Heart left ventricle (tissue), 13 donors: Measurements from ENCODE around the gene RAB3GAP2.

Experiments
- CTCF ChIP-seq, 12 donors: fragments of 200-600 bp; sonication (generic) in 4 of 12; IDR thresholded peaks; one replicate each; pipeline versions ENCODE4 v1.5.0 to v1.8.0; 2018 to 2022; ENCODE audit warnings: antibody characterized with exemption in 12 of 12, mild to moderate bottlenecking in 5 of 12
- POLR2A ChIP-seq, 2 donors: fragments of 450-650 bp; IDR thresholded peaks; one replicate each; pipeline ENCODE4 v1.6.1; 2017; ENCODE audit warnings: antibody characterized with exemption in 2 of 2, mild to moderate bottlenecking in 2 of 2, moderate library complexity in 2 of 2
- donor health status: ischemic (EF 13 %, LVEDD 7.1; RV severe dilation, severe dysfunction).
- donor health status: DM: no; HTN: yes; CAD: no.
- donor health status: DM: no; HTN: no; CAD: no.
- donor health status: ischemic (EF 25% LVEDD 6.9; RV normal size, moderate dysfunction).
- donor health status: ischemic (EF 25% LVEDD 5.7; RV mildly dilated, moderate dysfunction).
- donor health status: ischemic (EF 35%, LVEDD 5.7; RV mildly dilated, moderate dysfunction).
- donor health status: nonischemic (EF 11% LVEDD 7.7; RV severe dilation, severe dysfunction).
- donor health status: DM: yes; HTN: yes; CAD: no.
- donor health status: PGD.
- donor health status: ischemic (EF 29% LVEDD 5.4; RV normal size, mild dysfunction).
- donor health status: nonischemic (EF 23%, LVEDD 6.1; RV moderate dilation, normal function).

- TF ChIP-seq POLR2A (IDR thresholded peaks at IDR 0.05) (no peak), CTCF (IDR thresholded peaks at IDR 0.05) (no peak)
Measured at GRCh38 chr1:220301630-220302029, 29.4 kb upstream of the RAB3GAP2 start.
